ENCODE measurements around the gene LDLRAD3.

GRCh38 chr11:36162006-36162882, 218.4 kb downstream of the LDLRAD3 start:
- TF ChIP-seq CTCF (conservative IDR thresholded peaks at IDR 0.05; ENCODE audit: low read length) (no peak), EZH2phosphoT487 (IDR thresholded peaks at IDR 0.05; ENCODE audit: borderline replicate concordance) (no peak)

Measured in Loucy (cell line).